Testis (tissue), 3 donors: ENCODE data around the gene ADAMTS6. TPM values are rescaled to one million over a fixed set of nuclear protein-coding genes. Genes with fewer than 3 reads are reported as not detected.

Experiments
- DNase-seq: peaks from one replicate; pipeline ENCODE4 v3.0.0-alpha.2; 2019
- H3K27ac ChIP-seq, 2 donors: fragments of 200-600 bp; sonication (generic); one replicate each; pipeline ENCODE4 v1.5.1; 2019
- H3K27me3 ChIP-seq: fragments of 200-600 bp; sonication (generic); one replicate; pipeline ENCODE4 v1.5.1; 2019
- H3K36me3 ChIP-seq: fragments of 200-600 bp; sonication (generic); one replicate; pipeline ENCODE4 v1.5.1; 2017; ENCODE audit warnings: low read depth; ENCODE audit errors: missing control alignments
- H3K4me1 ChIP-seq: fragments of 200-600 bp; sonication (generic); one replicate; pipeline ENCODE4 v1.5.1; 2019
- H3K4me3 ChIP-seq, 2 donors: fragments of 200-600 bp; sonication (generic); one replicate each; pipeline ENCODE4 v1.5.1; 2017 to 2019
- H3K9me3 ChIP-seq: fragments of 200-600 bp; sonication (generic); one replicate; pipeline ENCODE4 v1.5.1; 2017
- POLR2A ChIP-seq: fragments of 450-650 bp; IDR thresholded peaks from one replicate; pipeline ENCODE4 v1.6.1; 2017; ENCODE audit warnings: antibody characterized with exemption, mild to moderate bottlenecking, moderate library complexity
- WGBS, 2 donors: methylation state at CpG; one replicate each; pipeline ENCODE4 v1.1.5; 2018; 5-methylcytosine and 5-hydroxymethylcytosine counted together
- intact Hi-C: fragments of 100-400 bp; cut with DNase I; formaldehyde crosslinking; loops from one replicate; pipeline ENCODE4 v1.15.1; 2023; ENCODE audit warnings: low total_unique reads
- polyA plus RNA-seq: library from polyadenylated mRNA; stranded (reverse); fragments of 350-450 nt; fragmentation: Illumina TruSeq; extraction: RNeasy Lipid Tissue Mini Kit (QIAGEN cat#74804); gene quantifications from one replicate; pipeline ENCODE4 v1.2.3, GENCODE V29; 2014; ENCODE audit warnings: low read depth, low replicate concordance; ENCODE audit not compliant: insufficient read depth
- total RNA-seq, 2 donors: library from RNA; depleted of rRNA; stranded (reverse); fragments of >200 nt; gene quantifications; one replicate each; pipeline ENCODE4 v1.2.3, GENCODE V29; 2016
- TF ChIP-seq, protein P1 (sequence below), 3 experiments: fragments of 450-650 bp in 2 of 3; fragments of 200-600 bp in 1 of 3; sonication (generic) in 1 of 3; IDR thresholded peaks; one replicate each; pipeline ENCODE4 v1.5.1; 2016 to 2019; ENCODE audit warnings: antibody characterized with exemption in 3 of 3, mild to moderate bottlenecking in 2 of 3, moderate library complexity in 1 of 3

Gene ADAMTS6
- total and polyA plus RNA-seq, 3 donors from 2014 or later, result 4.1 to 43.1 (median 25.5) TPM

DNA sequence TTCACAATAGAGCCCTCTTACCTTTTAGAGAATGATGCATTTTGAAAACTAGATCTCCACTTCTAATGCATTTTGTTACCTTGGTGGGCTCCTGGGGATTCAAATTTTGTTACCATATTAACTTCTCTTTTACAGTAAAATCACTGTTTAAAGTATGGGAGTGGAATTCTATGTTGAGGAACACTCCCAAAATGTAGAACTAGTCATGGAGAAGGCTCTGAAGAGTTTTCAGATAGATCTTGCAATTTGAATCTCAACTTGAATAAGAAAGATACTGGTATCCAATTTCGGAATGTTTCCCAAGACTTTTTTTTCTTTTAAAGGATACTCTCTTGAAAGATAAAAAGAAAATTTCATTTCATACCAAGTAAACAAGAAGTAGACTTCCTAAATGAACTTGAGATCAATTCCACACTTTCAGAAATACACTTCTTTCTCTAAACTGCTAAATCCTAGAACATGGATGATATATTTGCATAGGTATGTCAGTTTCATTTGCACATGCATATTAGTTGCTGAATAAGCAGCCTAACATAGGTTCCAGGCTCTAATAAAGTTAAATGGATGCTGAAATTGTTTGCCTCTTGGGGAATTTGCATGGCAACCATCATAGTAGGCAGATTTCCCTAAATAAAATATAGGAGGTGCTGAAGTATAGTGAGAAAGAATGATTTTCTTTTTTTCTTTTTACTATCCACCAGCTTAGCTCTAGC, 205.4 kb downstream of the ADAMTS6 start:
- no peaks in the 10 kb centered on the region for H3K27me3 ChIP-seq
- no peak overlapping the region for H3K4me3 ChIP-seq
- no peaks in the 10 kb centered on the region for H3K36me3 ChIP-seq
- H3K4me1 ChIP-seq, result no peaks in the 10 kb centered on the region
- H3K9me3 ChIP-seq, result no peaks in the 10 kb centered on the region
- intact Hi-C loops, result no loop called here
- no peak for DNase-seq
- H3K27ac ChIP-seq, result no peak overlapping the region
- TF ChIP-seq, protein P1, sequence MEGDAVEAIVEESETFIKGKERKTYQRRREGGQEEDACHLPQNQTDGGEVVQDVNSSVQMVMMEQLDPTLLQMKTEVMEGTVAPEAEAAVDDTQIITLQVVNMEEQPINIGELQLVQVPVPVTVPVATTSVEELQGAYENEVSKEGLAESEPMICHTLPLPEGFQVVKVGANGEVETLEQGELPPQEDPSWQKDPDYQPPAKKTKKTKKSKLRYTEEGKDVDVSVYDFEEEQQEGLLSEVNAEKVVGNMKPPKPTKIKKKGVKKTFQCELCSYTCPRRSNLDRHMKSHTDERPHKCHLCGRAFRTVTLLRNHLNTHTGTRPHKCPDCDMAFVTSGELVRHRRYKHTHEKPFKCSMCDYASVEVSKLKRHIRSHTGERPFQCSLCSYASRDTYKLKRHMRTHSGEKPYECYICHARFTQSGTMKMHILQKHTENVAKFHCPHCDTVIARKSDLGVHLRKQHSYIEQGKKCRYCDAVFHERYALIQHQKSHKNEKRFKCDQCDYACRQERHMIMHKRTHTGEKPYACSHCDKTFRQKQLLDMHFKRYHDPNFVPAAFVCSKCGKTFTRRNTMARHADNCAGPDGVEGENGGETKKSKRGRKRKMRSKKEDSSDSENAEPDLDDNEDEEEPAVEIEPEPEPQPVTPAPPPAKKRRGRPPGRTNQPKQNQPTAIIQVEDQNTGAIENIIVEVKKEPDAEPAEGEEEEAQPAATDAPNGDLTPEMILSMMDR (IDR thresholded peaks at IDR 0.05), result no peak
- TF ChIP-seq POLR2A, result no peak
- 74 to 76% methylated on average over 1 of the region's 1 CpG for whole genome bisulfite sequencing, 2 donors

DNA sequence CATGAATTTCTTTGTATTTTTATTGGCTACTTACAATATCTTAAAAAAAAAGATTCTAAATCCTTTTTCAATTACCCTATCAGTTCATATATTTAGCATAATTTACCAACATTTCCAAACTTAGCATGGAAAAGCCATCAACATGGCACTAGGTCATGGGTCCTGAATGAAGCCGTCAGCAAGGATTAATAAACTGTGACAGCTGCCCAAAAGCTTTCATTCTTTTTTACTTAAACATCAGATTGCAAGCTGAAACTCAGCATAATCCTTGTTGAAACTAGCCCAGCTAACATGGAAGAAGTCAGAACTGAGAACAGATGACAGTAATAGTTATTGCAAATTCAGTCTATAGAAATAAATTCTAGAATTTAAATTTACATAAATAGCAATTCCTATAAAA, 209.8 kb downstream of the ADAMTS6 start:
- WGBS, 2 donors, result 88 to 92% methylated on average over 1 of the region's 1 CpG
- no peak for DNase-seq
- TF ChIP-seq, protein P1 (IDR thresholded peaks at IDR 0.05), result no peak
- no peak for TF ChIP-seq POLR2A
- intact Hi-C loops, result no loop called here
- Histone ChIP-seq H3K4me1 (no peaks in the 10 kb centered on the region), H3K4me3 (no peak overlapping the region), H3K36me3 (no peaks in the 10 kb centered on the region), H3K27me3 (no peaks in the 10 kb centered on the region), H3K9me3 (no peaks in the 10 kb centered on the region), H3K27ac (no peak overlapping the region)

DNA sequence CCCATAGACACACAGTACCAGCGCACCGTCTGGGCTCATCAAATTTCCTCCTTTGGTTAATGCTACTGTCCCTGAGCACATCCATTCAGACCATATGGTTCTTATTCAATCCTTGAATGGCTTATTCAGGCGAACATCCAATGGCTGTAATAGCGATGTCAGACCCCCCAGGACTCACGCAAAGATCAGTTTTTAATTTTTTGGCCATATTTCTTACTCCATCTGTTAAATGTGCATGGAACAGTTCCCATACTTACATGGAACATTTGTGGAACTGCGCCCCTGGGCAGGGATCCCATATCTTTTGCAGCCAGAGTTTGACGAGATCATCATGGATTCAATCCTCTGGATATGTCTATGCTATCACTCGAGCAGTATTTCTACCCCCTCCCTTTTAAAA, 213.2 kb downstream of the ADAMTS6 start:
- H3K9me3 ChIP-seq, result no peaks in the 10 kb centered on the region
- TF ChIP-seq POLR2A, result no peak
- TF ChIP-seq, protein P1 (IDR thresholded peaks at IDR 0.05), result no peak
- intact Hi-C loops, result no loop called here
- no peaks in the 10 kb centered on the region for H3K36me3 ChIP-seq
- H3K27me3 ChIP-seq, result no peaks in the 10 kb centered on the region
- 73% methylated on average over 8 of the region's 8 CpGs for WGBS, 2 donors
- no peak overlapping the region for H3K27ac ChIP-seq
- DNase-seq, result no peak
- no peaks in the 10 kb centered on the region for H3K4me1 ChIP-seq
- no peak overlapping the region for H3K4me3 ChIP-seq

DNA sequence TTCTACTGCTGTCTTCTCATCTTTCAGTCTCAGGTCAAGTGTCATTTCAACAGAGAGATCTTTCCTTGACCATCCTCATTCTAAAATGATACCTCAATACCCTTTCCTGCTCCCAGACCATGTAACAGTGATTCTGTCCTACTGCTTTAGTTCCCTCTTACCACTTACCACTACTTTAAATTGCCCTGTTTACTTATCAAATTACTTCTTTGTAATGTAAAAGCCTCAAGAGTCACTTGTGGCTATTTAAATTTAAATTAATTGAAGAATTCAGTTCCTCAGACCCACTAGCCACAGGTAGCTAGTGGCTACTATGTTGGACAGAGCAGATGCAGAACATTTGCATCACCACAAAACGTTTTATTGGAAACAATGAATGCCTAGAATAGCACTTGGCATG, 217.3 kb downstream of the ADAMTS6 start:
- H3K27me3 ChIP-seq, result no peaks in the 10 kb centered on the region
- H3K4me1 ChIP-seq, result peaks cover 8% of the 10 kb centered on the region
- no peaks in the 10 kb centered on the region for H3K9me3 ChIP-seq
- no peaks in the 10 kb centered on the region for H3K36me3 ChIP-seq
- H3K27ac ChIP-seq, result no peak overlapping the region
- no peak overlapping the region for H3K4me3 ChIP-seq
- intact Hi-C loops, result no loop called here
- TF ChIP-seq POLR2A, result no peak
- TF ChIP-seq, protein P1 (IDR thresholded peaks at IDR 0.05), result no peak
- no peak for DNase-seq
- 57 to 64% methylated on average over 1 of the region's 1 CpG for WGBS, 2 donors

DNA sequence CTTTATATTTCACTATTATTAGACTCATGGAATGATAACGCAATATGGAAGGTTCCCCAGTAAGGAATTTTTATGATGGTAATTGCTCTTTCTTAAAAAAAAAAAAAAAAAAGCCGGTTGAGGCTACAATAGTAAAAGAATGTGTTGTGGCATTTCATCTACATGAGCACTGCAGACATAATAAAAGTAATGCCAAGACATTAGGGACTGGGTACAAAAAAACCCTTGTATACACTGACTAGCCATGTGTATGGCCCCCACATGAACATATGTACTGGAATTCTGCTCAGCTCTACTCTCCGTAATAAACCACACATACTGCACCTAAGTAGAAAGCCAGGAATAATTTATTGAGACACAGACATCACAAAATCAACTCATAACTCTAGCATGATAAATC, 218.4 kb downstream of the ADAMTS6 start:
- Histone ChIP-seq H3K4me3 (no peak overlapping the region), H3K27me3 (no peaks in the 10 kb centered on the region), H3K27ac (no peak overlapping the region), H3K36me3 (no peaks in the 10 kb centered on the region), H3K9me3 (no peaks in the 10 kb centered on the region), H3K4me1 (peaks cover 8% of the 10 kb centered on the region)
- no peak for TF ChIP-seq POLR2A
- TF ChIP-seq, protein P1 (IDR thresholded peaks at IDR 0.05), result no peak
- WGBS, 2 donors, result 82 to 88% methylated on average over 3 of the region's 3 CpGs
- intact Hi-C loops, result no loop called here
- no peak for DNase-seq
